Measurements from ENCODE around the gene SLC36A1. TPM values are rescaled to one million over a fixed set of nuclear protein-coding genes. Genes with fewer than 3 reads are reported as not detected.
A peak's percentile ranks its signal among the peaks of the same experiment; 100 is the strongest.

The SLC36A1 gene
- total and polyA plus RNA-seq, 2 donors (not counting 3 experiments of a cell fraction or from before 2014, with no cell fraction given) = 11.8 to 14.5 TPM

DNA sequence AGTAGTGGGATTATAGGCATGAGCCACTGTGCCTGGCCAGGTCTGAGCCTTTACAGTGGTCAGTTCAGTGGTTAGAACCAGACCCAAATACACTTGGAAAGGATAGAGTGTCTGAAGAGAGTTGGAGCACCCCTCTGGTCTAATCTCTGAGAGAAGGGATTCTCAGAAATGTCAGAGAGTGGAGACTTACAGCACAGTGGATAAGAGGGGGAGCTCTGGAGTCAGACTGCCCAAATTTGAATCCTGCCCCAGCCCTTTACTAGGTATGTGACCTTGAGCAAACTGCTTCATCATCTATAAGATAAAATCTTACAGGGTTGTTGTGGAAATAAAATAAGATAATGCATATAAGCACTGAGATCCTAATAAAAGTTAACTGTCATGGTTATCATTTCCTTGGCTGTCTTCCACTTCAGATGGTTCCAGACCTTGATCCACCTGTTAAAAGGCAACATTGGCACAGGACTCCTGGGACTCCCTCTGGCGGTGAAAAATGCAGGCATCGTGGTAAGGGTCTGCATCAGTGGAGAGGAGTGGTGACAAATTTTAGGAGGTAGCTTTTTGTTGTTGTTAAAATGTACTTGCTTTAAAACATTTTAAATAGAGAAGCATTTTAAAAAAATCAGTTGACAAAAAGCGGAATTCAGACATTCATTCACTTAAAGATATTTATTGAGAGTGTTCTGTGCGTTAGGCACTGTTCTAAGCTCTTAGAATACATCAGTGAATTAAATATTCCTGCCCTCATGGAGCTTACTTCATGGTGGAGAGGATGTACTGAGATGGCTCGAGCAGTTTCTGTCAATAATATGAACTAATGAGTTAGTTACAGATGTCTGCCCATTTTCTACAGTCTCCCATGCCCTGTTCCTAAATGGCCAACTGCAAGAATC, 16.0 kb downstream of the SLC36A1 start:
- intact Hi-C loops (cut with micrococcal nuclease) (no loop called here), dilution Hi-C loops (cut with MboI; ENCODE audit: extremely low pct_ligation_motif_present, low sequenced_read_pairs) (no loop called here)
- TF ChIP-seq, protein P1, sequence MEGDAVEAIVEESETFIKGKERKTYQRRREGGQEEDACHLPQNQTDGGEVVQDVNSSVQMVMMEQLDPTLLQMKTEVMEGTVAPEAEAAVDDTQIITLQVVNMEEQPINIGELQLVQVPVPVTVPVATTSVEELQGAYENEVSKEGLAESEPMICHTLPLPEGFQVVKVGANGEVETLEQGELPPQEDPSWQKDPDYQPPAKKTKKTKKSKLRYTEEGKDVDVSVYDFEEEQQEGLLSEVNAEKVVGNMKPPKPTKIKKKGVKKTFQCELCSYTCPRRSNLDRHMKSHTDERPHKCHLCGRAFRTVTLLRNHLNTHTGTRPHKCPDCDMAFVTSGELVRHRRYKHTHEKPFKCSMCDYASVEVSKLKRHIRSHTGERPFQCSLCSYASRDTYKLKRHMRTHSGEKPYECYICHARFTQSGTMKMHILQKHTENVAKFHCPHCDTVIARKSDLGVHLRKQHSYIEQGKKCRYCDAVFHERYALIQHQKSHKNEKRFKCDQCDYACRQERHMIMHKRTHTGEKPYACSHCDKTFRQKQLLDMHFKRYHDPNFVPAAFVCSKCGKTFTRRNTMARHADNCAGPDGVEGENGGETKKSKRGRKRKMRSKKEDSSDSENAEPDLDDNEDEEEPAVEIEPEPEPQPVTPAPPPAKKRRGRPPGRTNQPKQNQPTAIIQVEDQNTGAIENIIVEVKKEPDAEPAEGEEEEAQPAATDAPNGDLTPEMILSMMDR (IDR thresholded peaks at IDR 0.05; ENCODE audit: extremely low read depth in 1 of 2, insufficient read depth in 1 of 2, low read depth in 1 of 2, low read length in 2 of 2) = peak; percentile 17 to 49
- no peak for TF ChIP-seq POLR2A (IDR thresholded peaks at IDR 0.05; ENCODE audit: low read depth, low read length)
- H3K27me3 ChIP-seq (ENCODE audit: control insufficient read depth in 2 of 2, insufficient read depth in 2 of 2, low read length in 2 of 2) = no peaks in the 10 kb centered on the region
- FAIRE-seq (no peak), DNase-seq (ENCODE audit: low read depth, low spot score) (no peak)
- no peaks in the 10 kb centered on the region for H3K79me2 ChIP-seq (ENCODE audit: control insufficient read depth, insufficient read depth, low read length)
- ChIA-PET POLR2A (no interaction called here), CTCF (interaction anchor here (0.7 to 2.6 kb wide), 6 partner anchors 8 to 189 kb away, joined by 3 to 18 read pairs (median 4); partner anchors contain the start of gene SLC36A1)
- no peak overlapping the region for H2AFZ ChIP-seq (ENCODE audit: low read depth, low read length)
- H3K27ac ChIP-seq (ENCODE audit: insufficient read depth, low read depth, low read length) = no peak overlapping the region
- no TSS peak for BruUV-seq (replicated peaks)
- no peaks in the 10 kb centered on the region for H4K20me1 ChIP-seq (replicated peaks; ENCODE audit: control insufficient read depth, extremely low read depth, insufficient read depth, low read length)
- no peak overlapping the region for H3K4me2 ChIP-seq (ENCODE audit: insufficient read depth, low read length)
- H3K4me1 ChIP-seq (ENCODE audit: control insufficient read depth, extremely low read depth, insufficient read depth, low read length) = no peaks in the 10 kb centered on the region
- H3K4me3 ChIP-seq (replicated peaks in 1 of 3; ENCODE audit: insufficient read depth in 1 of 3, low read depth in 1 of 3, low read length in 3 of 3) = no peak overlapping the region
- H3K9me1 ChIP-seq (replicated peaks; ENCODE audit: control insufficient read depth, extremely low read depth, insufficient read depth, low read length) = no peaks in the 10 kb centered on the region
- no peaks in the 10 kb centered on the region for H3K9me3 ChIP-seq (replicated peaks; ENCODE audit: control insufficient read depth, insufficient read depth, low read length)
- no peak overlapping the region for H3K9ac ChIP-seq (replicated peaks; ENCODE audit: extremely low read depth, insufficient read depth, low read length)
- H3K36me3 ChIP-seq (ENCODE audit: control insufficient read depth in 2 of 2, extremely low read depth in 1 of 2, insufficient read depth in 2 of 2, low read length in 2 of 2) = peaks cover 0 to 2% of the 10 kb centered on the region in 2 experiments

DNA sequence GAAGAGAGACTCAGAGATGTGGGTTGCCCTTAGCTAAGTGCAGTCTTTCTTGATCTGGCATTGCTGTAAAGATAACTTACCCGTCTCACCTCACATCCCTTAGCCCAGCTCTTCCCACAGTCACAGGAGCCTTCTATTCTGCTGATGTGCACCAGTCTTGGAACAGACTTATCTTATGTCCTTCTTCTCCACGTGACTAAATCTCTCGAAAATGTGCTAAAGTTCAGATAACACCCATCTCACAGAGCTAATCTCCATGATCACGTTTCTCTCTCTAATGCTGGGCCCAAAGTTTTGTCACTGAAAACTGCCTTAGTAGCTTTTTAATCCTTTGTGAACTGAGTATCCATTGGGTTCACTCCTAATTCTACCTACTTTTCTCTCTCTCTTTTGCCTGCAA, 16.7 kb downstream of the SLC36A1 start:
- no peak for DNase-seq (ENCODE audit: low read depth, low spot score)
- Histone ChIP-seq H3K79me2 (ENCODE audit: control insufficient read depth, insufficient read depth, low read length) (no peaks in the 10 kb centered on the region), H2AFZ (ENCODE audit: low read depth, low read length) (no peak overlapping the region), H3K4me1 (ENCODE audit: control insufficient read depth, extremely low read depth, insufficient read depth, low read length) (no peaks in the 10 kb centered on the region), H3K9me3 (replicated peaks; ENCODE audit: control insufficient read depth, insufficient read depth, low read length) (no peaks in the 10 kb centered on the region), H3K27ac (ENCODE audit: insufficient read depth, low read depth, low read length) (no peak overlapping the region), H3K27me3 (ENCODE audit: control insufficient read depth in 2 of 2, insufficient read depth in 2 of 2, low read length in 2 of 2) (no peaks in the 10 kb centered on the region), H3K9ac (replicated peaks; ENCODE audit: extremely low read depth, insufficient read depth, low read length) (no peak overlapping the region), H3K9me1 (replicated peaks; ENCODE audit: control insufficient read depth, extremely low read depth, insufficient read depth, low read length) (no peaks in the 10 kb centered on the region), H3K36me3 (ENCODE audit: control insufficient read depth in 2 of 2, extremely low read depth in 1 of 2, insufficient read depth in 2 of 2, low read length in 2 of 2) (peaks cover 0 to 2% of the 10 kb centered on the region in 2 experiments), H4K20me1 (replicated peaks; ENCODE audit: control insufficient read depth, extremely low read depth, insufficient read depth, low read length) (no peaks in the 10 kb centered on the region), H3K4me3 (replicated peaks in 1 of 3; ENCODE audit: insufficient read depth in 1 of 3, low read depth in 1 of 3, low read length in 3 of 3) (no peak overlapping the region), H3K4me2 (ENCODE audit: insufficient read depth, low read length) (no peak overlapping the region)
- dilution Hi-C loops (cut with MboI; ENCODE audit: extremely low pct_ligation_motif_present, low sequenced_read_pairs) = no loop called here
- TF ChIP-seq, protein P1 (IDR thresholded peaks at IDR 0.05; ENCODE audit: extremely low read depth in 1 of 2, insufficient read depth in 1 of 2, low read depth in 1 of 2, low read length in 2 of 2) = no peak
- no peak for TF ChIP-seq EZH2 (IDR thresholded peaks at IDR 0.05; ENCODE audit: borderline replicate concordance, low read depth, low read length, severe bottlenecking)
- TF ChIP-seq POLR2AphosphoS5 (IDR thresholded peaks at IDR 0.05; ENCODE audit: insufficient read depth, low read depth, low read length) = no peak
- TF ChIP-seq JUN (IDR thresholded peaks at IDR 0.05; ENCODE audit: borderline replicate concordance, insufficient read depth, insufficient read length, low read depth) = no peak
- no peak for TF ChIP-seq POLR2A (IDR thresholded peaks at IDR 0.05; ENCODE audit: low read depth, low read length)
- TF ChIP-seq MYC (IDR thresholded peaks at IDR 0.05; ENCODE audit: low read depth, low read length) = no peak
- TF ChIP-seq FOS (IDR thresholded peaks at IDR 0.05; ENCODE audit: borderline replicate concordance, insufficient read depth, low read length) = no peak
- TF ChIP-seq GATA2 (IDR thresholded peaks at IDR 0.05; ENCODE audit: insufficient read depth, insufficient read length, low read depth, low read length) = no peak
- TF ChIP-seq, protein P2, sequence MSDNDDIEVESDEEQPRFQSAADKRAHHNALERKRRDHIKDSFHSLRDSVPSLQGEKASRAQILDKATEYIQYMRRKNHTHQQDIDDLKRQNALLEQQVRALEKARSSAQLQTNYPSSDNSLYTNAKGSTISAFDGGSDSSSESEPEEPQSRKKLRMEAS (IDR thresholded peaks at IDR 0.05; ENCODE audit: insufficient read depth, insufficient read length) = no peak
- CTCF ChIA-PET = interaction anchor here (0.7 to 2.6 kb wide), 6 partner anchors 9 to 188 kb away, joined by 3 to 18 read pairs (median 4); partner anchors contain the start of gene SLC36A1
- POLR2A ChIA-PET = no interaction called here
- FAIRE-seq = no peak
- no TSS peak for BruUV-seq (replicated peaks)
- intact Hi-C loops (cut with micrococcal nuclease) = no loop called here

Data from endothelial cell of umbilical vein (primary cell).